SK-N-SH treated with all-trans-retinoic acid at 6 μM for 48 hours (cell line): ENCODE results near the gene STKLD1.

Experiments
- ATAC-seq: fragments of 200-7000 bp; cut with Tn5 transposase; 3 replicates; pipeline ENCODE4 v1.9.1; 2020; ENCODE audit warnings: mild to moderate bottlenecking, moderate library complexity
- ARNTL ChIP-seq: fragments of 450-650 bp; formaldehyde crosslinking; IDR thresholded peaks from 2 replicates; pipeline ENCODE4 v1.5.0; 2020; ENCODE audit warnings: low read depth, mild to moderate bottlenecking, moderate library complexity, borderline replicate concordance
- BACH2 ChIP-seq: fragments of 250-450 bp; sonication (Bioruptor Pico); IDR thresholded peaks from 2 replicates; pipeline ENCODE4 v1.9.0; 2021; ENCODE audit warnings: mild to moderate bottlenecking, borderline replicate concordance
- CREB5 ChIP-seq: fragments of 250-450 bp; sonication (Bioruptor Pico); IDR thresholded peaks from 2 replicates; pipeline ENCODE4 v1.5.1; 2020; ENCODE audit warnings: low read depth, mild to moderate bottlenecking, moderate library complexity
- CSDC2 ChIP-seq: fragments of 250-450 bp; sonication (Bioruptor Pico); IDR thresholded peaks from 2 replicates; pipeline ENCODE4 v1.5.0; 2020; ENCODE audit warnings: mild to moderate bottlenecking, moderate library complexity
- CSRNP3 ChIP-seq: fragments of 250-450 bp; sonication (Bioruptor Pico); IDR thresholded peaks from 2 replicates; pipeline ENCODE4 v1.5.1; 2021; ENCODE audit warnings: mild to moderate bottlenecking, moderate library complexity
- ESRRG ChIP-seq: fragments of 250-450 bp; sonication (Bioruptor Pico); IDR thresholded peaks from 2 replicates; pipeline ENCODE4 v1.6.1; 2021; ENCODE audit warnings: mild to moderate bottlenecking
- GLIS3 ChIP-seq: fragments of 250-450 bp; sonication (Bioruptor Pico); IDR thresholded peaks from 2 replicates; pipeline ENCODE4 v1.5.0; 2020; ENCODE audit warnings: mild to moderate bottlenecking, moderate library complexity
- ISL1 ChIP-seq: fragments of 250-450 bp; sonication (Bioruptor Pico); IDR thresholded peaks from 2 replicates; pipeline ENCODE4 v2.1.2; 2022; ENCODE audit warnings: mild to moderate bottlenecking, moderate library complexity
- OSR1 ChIP-seq: fragments of 250-450 bp; sonication (Bioruptor Pico); IDR thresholded peaks from 2 replicates; pipeline ENCODE4 v1.8.0; 2022; ENCODE audit warnings: moderate library complexity, mild to moderate bottlenecking, inconsistent platforms
- PATZ1 ChIP-seq: fragments of 250-450 bp; sonication (Bioruptor Pico); IDR thresholded peaks from 2 replicates; pipeline ENCODE4 v1.8.0; 2020; ENCODE audit warnings: mild to moderate bottlenecking, moderate library complexity, borderline replicate concordance
- POU6F1 ChIP-seq: fragments of 250-450 bp; sonication (Bioruptor Pico); IDR thresholded peaks from 2 replicates; pipeline ENCODE4 v1.8.0; 2021; ENCODE audit warnings: low read depth, mild to moderate bottlenecking, moderate library complexity, borderline replicate concordance
- PPARA ChIP-seq: fragments of 250-450 bp; sonication (Bioruptor Pico); IDR thresholded peaks from 2 replicates; pipeline ENCODE4 v1.5.0; 2020; ENCODE audit warnings: mild to moderate bottlenecking, borderline replicate concordance
- RARB ChIP-seq: fragments of 250-450 bp; sonication (Bioruptor Pico); IDR thresholded peaks from 2 replicates; pipeline ENCODE4 v1.8.0; 2021; ENCODE audit warnings: mild to moderate bottlenecking, moderate library complexity
- TCF4 ChIP-seq: fragments of 250-450 bp; sonication (Bioruptor Pico); IDR thresholded peaks from 2 replicates; pipeline ENCODE4 v1.8.0; 2021; ENCODE audit warnings: mild to moderate bottlenecking, moderate library complexity, borderline replicate concordance
- TOX ChIP-seq: fragments of 250-450 bp; sonication (Bioruptor Pico); IDR thresholded peaks from 2 replicates; pipeline ENCODE4 v1.8.0; 2021; ENCODE audit warnings: mild to moderate bottlenecking, moderate library complexity, borderline replicate concordance
- TSHZ2 ChIP-seq: fragments of 250-450 bp; sonication (Bioruptor Pico); IDR thresholded peaks from 2 replicates; pipeline ENCODE4 v1.5.0; 2020; ENCODE audit warnings: mild to moderate bottlenecking, moderate library complexity
- ZC3H10 ChIP-seq: fragments of 250-450 bp; sonication (Bioruptor Pico); IDR thresholded peaks from 2 replicates; pipeline ENCODE4 v1.5.1; 2021; ENCODE audit warnings: mild to moderate bottlenecking, moderate library complexity
- ZFP3 ChIP-seq: fragments of 250-450 bp; sonication (Bioruptor Pico); IDR thresholded peaks from 2 replicates; pipeline ENCODE4 v1.5.0; 2020; ENCODE audit warnings: mild to moderate bottlenecking, moderate library complexity
- ZFP30 ChIP-seq: fragments of 450-650 bp; formaldehyde crosslinking; IDR thresholded peaks from 2 replicates; pipeline ENCODE4 v1.5.0; 2022; ENCODE audit warnings: mild to moderate bottlenecking, moderate library complexity
- ZNF565 ChIP-seq: fragments of 450-650 bp; formaldehyde crosslinking; conservative IDR thresholded peaks from 2 replicates; pipeline ENCODE4 v1.5.0; 2020; ENCODE audit warnings: low read depth, mild to moderate bottlenecking, moderate library complexity
- ZNF70 ChIP-seq: fragments of 450-650 bp; formaldehyde crosslinking; IDR thresholded peaks from 2 replicates; pipeline ENCODE4 v1.5.0; 2020; ENCODE audit warnings: mild to moderate bottlenecking, moderate library complexity
- ZNF8 ChIP-seq: fragments of 450-650 bp; formaldehyde crosslinking; IDR thresholded peaks from 2 replicates; pipeline ENCODE4 v1.5.0; 2020; ENCODE audit warnings: mild to moderate bottlenecking, moderate library complexity

The STKLD1 gene

GRCh38 chr9:133443248-133443647 lies 67.1 kb downstream of the STKLD1 start:
- ATAC-seq = no peak
- TF ChIP-seq ZFP3 (CRISPR knock-in tag) (no peak), ZFP30 (CRISPR knock-in tag) (no peak), PATZ1 (CRISPR knock-in tag) (no peak), ZC3H10 (CRISPR knock-in tag) (no peak), GLIS3 (CRISPR knock-in tag) (no peak), PPARA (CRISPR knock-in tag) (no peak), TOX (CRISPR knock-in tag) (no peak), ZNF565 (no peak), ZNF70 (CRISPR knock-in tag) (no peak), ZNF8 (no peak), ESRRG (CRISPR knock-in tag) (no peak), CSDC2 (CRISPR knock-in tag) (no peak), POU6F1 (no peak), ARNTL (CRISPR knock-in tag) (no peak), RARB (CRISPR knock-in tag) (no peak), ISL1 (no peak)

- TF ChIP-seq POU6F1 (no peak), TSHZ2 (CRISPR knock-in tag) (no peak), RARB (CRISPR knock-in tag) (no peak), CREB5 (CRISPR knock-in tag) (no peak), TOX (CRISPR knock-in tag) (no peak), PPARA (CRISPR knock-in tag) (no peak)
- no peak for ATAC-seq
Observed at GRCh38 chr9:133443982-133444381, 67.8 kb downstream of the STKLD1 start.

GRCh38 chr9:133445293-133445969 lies 69.3 kb downstream of the STKLD1 start:
- TF ChIP-seq RARB (CRISPR knock-in tag) (no peak), ZFP30 (CRISPR knock-in tag) (no peak), BACH2 (no peak), POU6F1 (no peak), TCF4 (CRISPR knock-in tag) (no peak), CREB5 (CRISPR knock-in tag) (no peak), ESRRG (CRISPR knock-in tag) (no peak), CSRNP3 (CRISPR knock-in tag) (no peak), PPARA (CRISPR knock-in tag) (no peak), GLIS3 (CRISPR knock-in tag) (no peak), OSR1 (CRISPR knock-in tag) (no peak)
- TF ChIP-seq, all 23 proteins: peak for 0
- ATAC-seq = no peak
